ENCODE data around the gene RPL10A.

DNA sequence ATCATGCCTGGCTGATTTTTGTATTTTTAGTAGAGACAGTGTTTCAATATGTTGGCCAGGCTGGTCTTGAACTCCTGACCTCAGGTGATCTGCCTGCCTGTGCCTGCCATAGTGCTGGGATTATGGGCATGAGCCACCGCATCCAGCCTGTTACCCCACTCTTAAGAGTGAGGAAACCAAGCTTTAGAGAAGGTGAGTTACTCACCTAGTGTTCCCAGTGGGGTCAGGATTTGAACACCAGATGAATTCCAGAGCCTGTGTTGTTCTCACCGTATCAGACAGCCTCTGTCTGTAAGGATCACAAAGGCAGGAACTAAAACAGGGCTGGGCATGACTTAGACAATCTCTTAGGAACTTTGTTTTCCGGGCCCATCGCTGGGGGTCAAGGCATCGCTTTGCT is 25.5 kb upstream of the RPL10A start:
- TF ChIP-seq POLR2A (IDR thresholded peaks at IDR 0.05) = no peak
- TF ChIP-seq, protein P1, sequence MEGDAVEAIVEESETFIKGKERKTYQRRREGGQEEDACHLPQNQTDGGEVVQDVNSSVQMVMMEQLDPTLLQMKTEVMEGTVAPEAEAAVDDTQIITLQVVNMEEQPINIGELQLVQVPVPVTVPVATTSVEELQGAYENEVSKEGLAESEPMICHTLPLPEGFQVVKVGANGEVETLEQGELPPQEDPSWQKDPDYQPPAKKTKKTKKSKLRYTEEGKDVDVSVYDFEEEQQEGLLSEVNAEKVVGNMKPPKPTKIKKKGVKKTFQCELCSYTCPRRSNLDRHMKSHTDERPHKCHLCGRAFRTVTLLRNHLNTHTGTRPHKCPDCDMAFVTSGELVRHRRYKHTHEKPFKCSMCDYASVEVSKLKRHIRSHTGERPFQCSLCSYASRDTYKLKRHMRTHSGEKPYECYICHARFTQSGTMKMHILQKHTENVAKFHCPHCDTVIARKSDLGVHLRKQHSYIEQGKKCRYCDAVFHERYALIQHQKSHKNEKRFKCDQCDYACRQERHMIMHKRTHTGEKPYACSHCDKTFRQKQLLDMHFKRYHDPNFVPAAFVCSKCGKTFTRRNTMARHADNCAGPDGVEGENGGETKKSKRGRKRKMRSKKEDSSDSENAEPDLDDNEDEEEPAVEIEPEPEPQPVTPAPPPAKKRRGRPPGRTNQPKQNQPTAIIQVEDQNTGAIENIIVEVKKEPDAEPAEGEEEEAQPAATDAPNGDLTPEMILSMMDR (IDR thresholded peaks at IDR 0.05) = no peak
